Activated CD8-positive, alpha-beta T cell treated with anti-CD3 and anti-CD28 coated beads for 36 hours (primary cell): Measurements from ENCODE around the gene RAD21L1. TPM values are rescaled to one million over a fixed set of nuclear protein-coding genes. Genes with fewer than 3 reads are reported as not detected.

Experiments used
- ATAC-seq: fragments of 200-7000 bp; cut with Tn5 transposase; one replicate; pipeline ENCODE4 v1.10.0; 2021; ENCODE audit warnings: mild to moderate bottlenecking, moderate library complexity
- CTCF ChIA-PET: fragments of 350-600 bp; sonication (Branson Sonifier 250); formaldehyde crosslinking; loops from one replicate; lab custom pipeline; 2021; ENCODE audit warnings: antibody characterized with exemption; lab: Charles Lee
- POLR2A ChIA-PET: fragments of 350-600 bp; sonication (Branson Sonifier 250); formaldehyde crosslinking; loops from one replicate; lab custom pipeline; 2021; ENCODE audit warnings: antibody characterized with exemption; lab: Charles Lee
- DNase-seq: peaks from one replicate; pipeline ENCODE4 v3.0.0-alpha.2; 2020
- H3K27ac Mint-ChIP-seq: one replicate; pipeline ENCODE4 v1.8.0; 2021; ENCODE audit warnings: mild to moderate bottlenecking, mixed read lengths
- H3K27me3 Mint-ChIP-seq: one replicate; pipeline ENCODE4 v1.8.0; 2021; ENCODE audit warnings: mixed read lengths
- H3K36me3 Mint-ChIP-seq: one replicate; pipeline ENCODE4 v1.8.0; 2021; ENCODE audit warnings: low read depth, mixed read lengths
- H3K4me1 Mint-ChIP-seq: one replicate; pipeline ENCODE4 v1.8.0; 2021; ENCODE audit warnings: low read depth, mixed read lengths
- H3K4me3 Mint-ChIP-seq: one replicate; pipeline ENCODE4 v1.8.0; 2021; ENCODE audit warnings: mild to moderate bottlenecking, moderate library complexity, mixed read lengths
- H3K9me3 Mint-ChIP-seq: one replicate; pipeline ENCODE4 v1.8.0; 2021; ENCODE audit warnings: mixed read lengths
- intact Hi-C: fragments of 100-400 bp; cut with micrococcal nuclease; formaldehyde crosslinking; loops from one replicate; pipeline ENCODE4 v1.10.0; 2022
- total RNA-seq, 2 experiments: library from RNA; stranded (reverse); gene quantifications; one replicate each; pipeline ENCODE4 v1.2.3, GENCODE V29; 2021
- TF ChIP-seq, protein P1 (sequence below): fragments of 200-600 bp; IDR thresholded peaks from one replicate; pipeline ENCODE4 v1.8.0; 2022; ENCODE audit warnings: antibody characterized with exemption, mild to moderate bottlenecking

RAD21L1 gene
- total RNA-seq, 2 experiments from 2014 or later: 0.18 to 0.25 TPM

- Mint-ChIP-seq H3K4me3 (no peak overlapping the region), H3K9me3 (no peaks in the 10 kb centered on the region), H3K36me3 (no peaks in the 10 kb centered on the region), H3K27ac (no peak overlapping the region), H3K4me1 (peaks cover under 1% of the 10 kb centered on the region), H3K27me3 (peaks cover 2% of the 10 kb centered on the region)
- ATAC-seq (no peak), DNase-seq (no peak)
- intact Hi-C loops: no loop called here
- TF ChIP-seq, protein P1, sequence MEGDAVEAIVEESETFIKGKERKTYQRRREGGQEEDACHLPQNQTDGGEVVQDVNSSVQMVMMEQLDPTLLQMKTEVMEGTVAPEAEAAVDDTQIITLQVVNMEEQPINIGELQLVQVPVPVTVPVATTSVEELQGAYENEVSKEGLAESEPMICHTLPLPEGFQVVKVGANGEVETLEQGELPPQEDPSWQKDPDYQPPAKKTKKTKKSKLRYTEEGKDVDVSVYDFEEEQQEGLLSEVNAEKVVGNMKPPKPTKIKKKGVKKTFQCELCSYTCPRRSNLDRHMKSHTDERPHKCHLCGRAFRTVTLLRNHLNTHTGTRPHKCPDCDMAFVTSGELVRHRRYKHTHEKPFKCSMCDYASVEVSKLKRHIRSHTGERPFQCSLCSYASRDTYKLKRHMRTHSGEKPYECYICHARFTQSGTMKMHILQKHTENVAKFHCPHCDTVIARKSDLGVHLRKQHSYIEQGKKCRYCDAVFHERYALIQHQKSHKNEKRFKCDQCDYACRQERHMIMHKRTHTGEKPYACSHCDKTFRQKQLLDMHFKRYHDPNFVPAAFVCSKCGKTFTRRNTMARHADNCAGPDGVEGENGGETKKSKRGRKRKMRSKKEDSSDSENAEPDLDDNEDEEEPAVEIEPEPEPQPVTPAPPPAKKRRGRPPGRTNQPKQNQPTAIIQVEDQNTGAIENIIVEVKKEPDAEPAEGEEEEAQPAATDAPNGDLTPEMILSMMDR: no peak
- POLR2A ChIA-PET: no interaction called here
- CTCF ChIA-PET: no interaction called here
Measured at GRCh38 chr20:1207293-1207878, 18.5 kb upstream of the RAD21L1 start.

- peak; percentile 63 for ATAC-seq
- peak; percentile 17 for DNase-seq
- H3K36me3 Mint-ChIP-seq: no peaks in the 10 kb centered on the region
- H3K27ac Mint-ChIP-seq: no peak overlapping the region
- intact Hi-C loops: loop anchor here (10.0 kb wide), 1 partner anchor 95 kb away; the partner anchor contains the start of gene PSMF1
- H3K4me1 Mint-ChIP-seq: peaks cover 9% of the 10 kb centered on the region
- peaks cover 5% of the 10 kb centered on the region for H3K27me3 Mint-ChIP-seq
- TF ChIP-seq, protein P1: no peak
- H3K9me3 Mint-ChIP-seq: no peaks in the 10 kb centered on the region
- POLR2A ChIA-PET: interaction anchor here (0.8 kb wide), 1 partner anchor 641 kb away, joined by 3 read pairs; no protein-coding TSS in a partner anchor
- CTCF ChIA-PET: interaction anchor here (1.1 to 1.3 kb wide), 2 partner anchors 74 to 294 kb away, joined by 3 to 4 read pairs; no protein-coding TSS in a partner anchor
- no peak overlapping the region for H3K4me3 Mint-ChIP-seq
Measured at GRCh38 chr20:1209447-1210387, 16.1 kb upstream of the RAD21L1 start.

DNA sequence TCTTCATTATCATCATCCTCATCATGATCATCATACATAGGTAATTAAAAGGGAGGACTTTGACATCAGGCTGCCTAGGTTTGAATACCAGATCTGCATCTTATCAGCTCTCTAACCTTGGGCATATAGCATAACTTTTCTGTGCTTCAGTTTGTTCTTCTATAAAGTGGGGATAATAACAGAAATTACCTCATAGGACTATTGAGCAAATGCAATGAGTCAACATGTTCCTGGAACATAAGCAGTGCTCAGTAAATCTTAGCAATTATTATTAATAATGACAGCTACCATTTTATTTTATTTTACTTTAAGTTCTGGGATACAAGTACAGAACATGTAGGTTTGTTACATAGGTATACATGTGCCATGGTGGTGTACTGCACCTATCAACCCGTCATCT, 15.3 kb upstream of the RAD21L1 start:
- ChIA-PET POLR2A (interaction anchor here (0.8 kb wide), 1 partner anchor 642 kb away, joined by 3 read pairs; no protein-coding TSS in a partner anchor), CTCF (interaction anchor here (1.3 to 2.9 kb wide), 2 partner anchors 10 to 293 kb away, joined by 4 to 11 read pairs; no protein-coding TSS in a partner anchor)
- intact Hi-C loops: loop anchor here (10.0 kb wide), 1 partner anchor 96 kb away; the partner anchor contains the start of gene PSMF1
- DNase-seq (no peak), ATAC-seq (no peak)
- peaks cover 17% of the 10 kb centered on the region for H3K4me1 Mint-ChIP-seq
- H3K36me3 Mint-ChIP-seq: no peaks in the 10 kb centered on the region
- H3K27ac Mint-ChIP-seq: no peak overlapping the region
- TF ChIP-seq, protein P1: no peak
- no peak overlapping the region for H3K4me3 Mint-ChIP-seq
- peaks cover 5% of the 10 kb centered on the region for H3K27me3 Mint-ChIP-seq
- no peaks in the 10 kb centered on the region for H3K9me3 Mint-ChIP-seq

DNA sequence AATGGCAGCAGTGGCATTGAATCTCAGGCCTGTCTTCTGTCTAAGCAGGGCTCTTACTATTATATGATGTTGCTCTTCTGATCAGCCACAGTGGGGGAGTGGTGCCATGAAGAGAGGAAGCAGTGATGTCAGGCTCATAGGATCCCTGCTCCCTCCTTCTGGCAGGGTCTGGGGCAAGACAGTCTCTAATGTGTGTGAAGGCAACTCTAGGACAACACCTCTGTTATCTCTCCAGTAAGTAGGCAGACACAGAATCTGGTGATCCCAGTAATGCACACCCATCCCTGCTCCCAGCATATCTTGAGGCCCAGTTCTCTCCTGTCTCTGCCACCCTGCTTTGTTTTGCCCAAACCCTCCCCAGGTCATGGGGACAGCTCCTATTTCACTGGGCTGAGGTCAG, 13.8 kb upstream of the RAD21L1 start:
- CTCF ChIA-PET: interaction anchor here (0.6 to 2.9 kb wide), 14 partner anchors 9 to 397 kb away, joined by 3 to 13 read pairs (median 5); partner anchors contain the start of genes C20orf202 and NSFL1C
- H3K4me3 Mint-ChIP-seq: no peak overlapping the region
- no peak for DNase-seq
- POLR2A ChIA-PET: interaction anchor here (0.7 kb wide), 1 partner anchor 13 kb away, joined by 3 read pairs; no protein-coding TSS in a partner anchor
- peaks cover 5% of the 10 kb centered on the region for H3K27me3 Mint-ChIP-seq
- no peaks in the 10 kb centered on the region for H3K9me3 Mint-ChIP-seq
- intact Hi-C loops: loop anchor here (10.0 kb wide), 1 partner anchor 97 kb away; the partner anchor contains the start of gene PSMF1
- H3K27ac Mint-ChIP-seq: no peak overlapping the region
- ATAC-seq: no peak
- H3K36me3 Mint-ChIP-seq: no peaks in the 10 kb centered on the region
- TF ChIP-seq, protein P1: no peak
- peaks cover 29% of the 10 kb centered on the region for H3K4me1 Mint-ChIP-seq
